HEK293T (cell line): ENCODE measurements around the gene SLC10A7.

Source experiments
- FOXM1 ChIP-seq: fragments of 450-650 bp; IDR thresholded peaks from 2 replicates; pipeline ENCODE4 v1.6.1; 2017; ENCODE audit warnings: mild to moderate bottlenecking, borderline replicate concordance
- HDGF ChIP-seq: fragments of 450-650 bp; IDR thresholded peaks from 2 replicates; pipeline ENCODE4 v1.6.1; 2017; ENCODE audit warnings: antibody characterized with exemption, borderline replicate concordance
- LEF1 ChIP-seq: fragments of 450-650 bp; IDR thresholded peaks from 2 replicates; pipeline ENCODE4 v1.6.1; 2017; ENCODE audit warnings: mild to moderate bottlenecking, borderline replicate concordance
- TARDBP ChIP-seq: fragments of 450-650 bp; IDR thresholded peaks from 2 replicates; pipeline ENCODE4 v1.6.1; 2016

DNA sequence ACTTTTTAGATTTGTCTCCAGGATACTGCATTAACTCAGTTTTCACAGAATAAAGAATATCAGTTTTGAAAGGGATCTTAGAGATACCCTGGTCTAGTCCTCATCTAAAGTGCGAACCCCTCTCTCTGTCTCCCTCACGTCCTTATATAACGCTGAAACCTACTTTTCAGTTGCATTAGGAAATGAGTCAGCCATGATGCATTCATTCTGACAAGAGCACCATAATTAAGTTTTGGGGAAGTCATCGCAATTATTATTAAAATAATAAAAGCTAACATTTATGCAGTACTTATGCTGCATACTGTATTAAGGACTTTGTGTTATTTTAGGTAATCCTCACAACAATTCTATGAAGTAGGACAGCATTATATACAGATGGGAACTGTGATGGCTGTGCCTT, 191.3 kb downstream of the SLC10A7 start:
- TF ChIP-seq HDGF (no peak), FOXM1 (no peak), LEF1 (no peak), TARDBP (no peak)
